NCI-H1092 (cell line): Measurements from ENCODE around the gene P2RX4.
"Not testable (repeated sequence)": the region's sequence is repeated elsewhere in the genome, so short reads cannot be mapped to it uniquely, and the experiment has no call there.

Experiments used
- DNase-seq: peaks from one replicate; lab custom pipeline; 2025; lab: John Stamatoyannopoulos, UW

P2RX4 gene

DNA sequence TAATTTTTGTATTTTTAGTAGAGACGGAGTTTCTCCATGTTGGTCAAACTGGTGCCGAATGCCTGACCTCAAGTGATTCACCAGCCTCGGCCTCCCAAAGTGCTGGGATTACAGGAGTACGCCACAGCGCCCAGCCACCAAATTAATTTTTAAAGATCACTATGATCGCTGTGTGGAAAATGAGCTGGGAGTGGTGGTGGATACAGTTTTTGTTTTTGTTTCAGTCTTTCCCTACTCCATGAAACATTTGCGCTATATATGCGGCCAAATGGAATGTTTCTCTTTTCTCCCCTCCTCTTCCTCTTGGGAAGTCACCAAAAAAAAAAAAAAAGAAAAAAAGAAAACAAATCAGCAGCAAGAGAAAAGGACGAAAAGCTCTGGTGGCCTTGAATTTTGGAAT is 20.8 kb upstream of the P2RX4 start:
- no peak for DNase-seq

DNA sequence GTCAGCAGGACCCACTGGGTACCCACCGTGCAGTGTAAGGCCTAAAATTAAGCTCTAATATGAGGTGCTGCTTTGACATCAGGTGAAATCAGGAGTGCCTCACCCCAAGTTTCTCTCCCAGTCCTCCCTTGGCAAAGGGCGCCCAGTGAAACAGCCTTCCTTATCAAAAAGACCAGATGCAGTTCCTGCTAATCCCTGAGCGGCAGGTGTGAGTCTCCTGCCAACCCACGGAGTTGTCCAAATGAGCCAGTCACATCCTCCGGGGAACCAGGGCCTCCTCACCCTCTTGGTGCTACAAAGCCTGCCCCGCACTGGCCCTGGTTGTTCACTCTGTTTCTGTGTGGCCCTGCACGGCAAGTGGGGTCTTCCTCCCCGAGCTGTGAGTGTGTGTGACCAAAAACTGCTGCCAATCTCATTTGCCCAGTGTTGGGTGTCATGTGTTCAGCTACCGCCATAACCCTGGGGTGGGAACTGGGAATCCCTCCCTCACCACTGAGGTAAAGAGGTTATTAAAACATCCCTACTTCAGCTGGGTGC is 20.2 kb upstream of the P2RX4 start:
- DNase-seq: no peak

DNA sequence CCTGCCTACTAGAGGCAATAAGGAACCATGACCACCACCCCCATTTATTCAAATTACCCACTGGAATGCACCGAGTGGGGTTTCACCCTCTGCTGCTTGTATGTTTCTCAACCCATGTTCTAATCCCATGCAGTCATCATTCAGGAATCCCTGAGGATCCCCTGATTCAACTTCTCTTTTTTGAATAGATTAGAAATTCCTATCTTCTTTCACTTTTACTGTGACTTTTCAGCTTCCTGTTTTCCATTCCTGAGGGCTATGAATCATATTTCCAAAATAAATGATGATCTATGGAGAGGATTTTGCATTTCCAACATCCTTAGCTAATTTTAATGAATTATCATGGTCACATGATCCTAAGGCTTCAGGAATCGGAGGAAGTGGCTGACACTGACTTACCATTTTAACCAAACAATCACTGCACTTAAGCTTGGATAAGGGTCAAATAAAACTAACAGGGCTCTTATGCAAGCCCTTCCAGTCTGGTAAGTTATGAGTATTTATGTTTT is 19.4 kb upstream of the P2RX4 start:
- no peak for DNase-seq

DNA sequence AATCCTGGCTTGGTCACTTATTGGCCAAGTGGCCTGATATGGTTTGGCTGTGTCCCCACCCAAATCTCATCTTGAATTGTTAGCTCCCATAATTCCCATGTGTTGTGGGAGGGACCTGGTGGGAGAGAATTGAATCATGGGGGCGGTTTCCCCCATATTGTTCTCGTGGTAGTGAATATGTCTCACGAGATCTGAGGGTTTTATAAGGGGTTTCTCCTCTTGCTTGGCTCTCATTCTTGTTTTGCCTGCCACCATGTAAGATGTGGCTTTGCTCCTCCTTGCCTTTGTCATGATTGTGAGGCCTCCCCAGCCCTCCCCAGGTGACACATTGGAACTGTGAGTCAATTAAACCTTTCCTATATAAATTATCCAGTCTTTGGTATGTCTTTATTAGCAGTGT is 18.8 kb upstream of the P2RX4 start:
- DNase-seq: no peak

DNA sequence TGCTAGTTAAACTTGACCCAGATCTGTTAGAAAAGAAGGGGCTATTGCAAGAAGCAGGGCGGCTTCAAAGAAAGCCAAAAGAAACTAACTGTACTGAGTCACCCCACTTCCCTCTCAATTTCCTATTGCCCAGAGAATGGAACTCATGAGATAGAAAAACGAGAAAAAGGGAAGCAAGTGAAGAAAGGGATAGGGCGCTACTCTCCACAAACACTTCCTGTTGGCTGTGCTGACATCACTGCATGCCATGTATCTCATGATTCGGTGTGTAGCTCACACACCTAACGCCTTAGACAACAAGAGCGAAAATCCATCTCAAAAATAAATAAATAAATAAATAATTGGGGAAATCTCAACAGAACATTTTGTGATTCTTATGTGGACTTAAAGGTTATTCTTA is 13.0 kb upstream of the P2RX4 start:
- DNase-seq: no peak

DNA sequence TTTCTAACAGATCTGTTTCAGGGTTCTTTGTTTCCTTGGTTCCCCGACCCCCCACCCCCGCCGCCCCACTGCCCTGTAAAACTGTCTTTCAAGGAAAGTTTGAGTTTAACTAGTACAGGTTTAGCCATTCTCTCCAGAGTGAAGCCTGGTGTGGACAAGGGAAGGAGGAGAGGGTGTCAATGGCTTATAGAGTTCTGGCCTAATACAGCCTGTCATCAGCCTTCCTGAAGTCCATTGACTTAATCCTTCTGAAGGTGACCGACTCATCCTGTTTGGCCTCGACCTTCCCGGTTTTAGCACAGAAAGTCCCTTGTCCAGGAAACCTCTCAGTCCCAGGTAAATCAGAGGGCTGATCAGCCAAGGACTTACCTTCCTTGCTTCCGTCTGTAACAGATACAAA is 11.0 kb upstream of the P2RX4 start:
- DNase-seq: no peak

DNA sequence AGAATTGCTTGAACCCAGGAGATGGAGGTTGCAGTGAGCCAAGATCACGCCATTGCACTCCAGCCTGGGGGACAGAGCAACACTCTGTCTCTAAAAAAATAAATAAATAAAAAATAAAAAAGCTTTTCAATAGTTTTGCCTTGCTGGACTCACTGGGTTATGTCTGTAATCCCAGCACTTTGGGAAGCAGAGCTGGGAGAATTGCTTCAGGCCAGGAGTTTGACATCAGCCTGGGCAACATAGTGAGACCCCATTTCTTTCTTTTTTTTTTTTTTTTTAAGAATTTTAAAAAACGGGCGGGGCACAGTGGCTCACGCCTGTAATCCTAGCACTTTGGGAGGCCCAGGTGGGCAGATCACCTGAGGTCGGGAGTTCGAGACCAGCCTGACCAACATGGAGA is 8.8 kb upstream of the P2RX4 start:
- DNase-seq: not testable (repeated sequence)

DNA sequence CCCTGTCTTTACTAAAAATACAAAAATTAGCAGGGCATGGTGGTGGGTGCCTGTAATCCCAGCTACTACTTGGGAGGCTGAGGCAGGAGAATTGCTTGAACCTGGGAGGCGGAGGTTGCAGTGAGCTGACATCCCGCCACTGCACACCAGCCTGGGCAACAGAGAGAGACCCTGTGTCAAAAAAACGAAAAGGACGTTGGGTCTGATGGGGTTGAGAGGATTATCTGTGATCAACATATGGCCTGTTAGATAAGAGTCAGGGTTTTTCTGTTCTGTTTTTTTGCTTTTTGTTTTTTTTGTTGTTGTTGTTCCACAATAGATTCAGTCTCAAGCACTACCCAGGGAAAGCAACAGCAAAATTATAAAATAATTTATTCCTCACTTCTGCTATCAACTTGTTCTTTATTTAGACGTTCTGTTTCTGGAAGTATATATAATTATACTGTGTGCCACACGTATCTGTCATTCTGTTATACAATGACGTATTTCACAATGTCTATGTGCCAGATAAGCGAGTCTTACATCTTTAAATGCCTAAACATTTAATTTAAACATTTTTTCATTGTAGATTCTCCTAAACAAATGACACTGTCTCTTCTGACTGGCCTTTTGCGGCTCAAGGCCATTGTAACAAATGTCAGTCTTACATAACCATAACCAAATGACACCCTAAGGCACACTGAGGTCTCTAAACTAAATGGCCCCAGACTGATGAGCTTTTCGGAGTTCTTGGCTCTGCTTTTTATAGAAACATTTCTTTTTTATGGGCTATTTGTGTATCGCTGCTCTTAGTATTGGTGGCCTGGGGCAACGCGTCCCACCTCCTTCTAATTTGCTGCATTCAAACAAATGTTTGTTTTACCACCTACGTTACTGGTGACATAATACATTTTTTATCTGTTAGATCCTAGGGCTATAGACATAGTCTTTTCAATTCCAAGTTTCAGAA is 7.2 kb upstream of the P2RX4 start:
- DNase-seq: no peak

DNA sequence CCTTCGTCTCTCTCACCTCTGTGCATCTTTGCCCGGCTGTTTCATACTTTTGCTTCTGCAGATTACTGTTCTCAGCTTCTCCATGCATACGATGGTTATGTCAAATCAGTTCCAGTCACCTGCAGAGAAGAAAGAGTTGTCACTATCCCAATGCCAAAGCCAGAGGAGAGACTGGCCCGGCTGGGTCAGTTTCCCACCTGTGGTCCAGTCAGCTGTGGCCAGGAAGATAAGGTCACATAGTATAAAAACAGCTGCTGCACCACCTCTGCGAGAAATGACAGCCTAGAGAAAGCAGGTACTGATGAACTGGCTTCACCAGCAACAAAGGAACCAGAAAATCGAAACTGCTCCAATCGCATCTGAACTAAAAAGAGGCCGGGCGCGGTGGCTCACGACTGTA is 6.4 kb upstream of the P2RX4 start:
- no peak for DNase-seq

DNA sequence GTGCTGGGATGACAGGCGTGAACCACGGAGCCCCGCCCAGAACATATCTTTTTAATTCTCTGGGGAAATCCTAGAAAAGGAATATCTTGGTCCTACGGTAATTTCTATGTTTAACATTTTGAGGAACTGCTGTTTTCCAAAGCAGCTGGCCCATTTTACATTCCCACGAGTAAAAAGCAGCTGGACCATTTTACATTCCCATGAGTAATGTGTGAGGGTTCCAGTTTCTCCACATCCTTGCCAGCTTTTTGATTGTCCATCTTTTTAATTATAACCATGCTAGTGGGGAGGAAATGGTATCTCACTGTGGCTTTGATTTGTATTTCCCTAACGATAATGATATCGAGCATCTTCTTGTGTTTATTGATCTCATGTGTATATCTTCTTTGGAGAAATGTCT is 4.4 kb upstream of the P2RX4 start:
- DNase-seq: no peak

DNA sequence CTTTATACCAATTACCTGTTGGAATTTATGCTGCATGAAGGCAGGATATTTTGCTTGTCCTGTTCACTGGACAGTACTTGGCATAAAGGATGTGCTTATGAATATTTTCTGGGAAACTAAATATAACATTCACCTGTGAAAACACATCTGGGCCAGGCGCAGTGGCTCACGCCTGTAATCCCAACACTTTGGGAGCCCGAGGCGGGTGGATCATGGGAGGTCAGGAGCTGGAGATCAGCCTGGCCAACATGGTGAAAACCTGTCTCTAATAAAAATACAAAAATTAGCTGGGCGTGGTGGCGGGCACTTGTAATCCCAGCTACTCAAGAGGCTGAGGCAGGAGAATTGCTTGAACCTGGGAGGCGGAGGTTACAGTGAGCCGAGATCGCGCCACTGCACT is 1.4 kb upstream of the P2RX4 start:
- DNase-seq: not testable (repeated sequence)

DNA sequence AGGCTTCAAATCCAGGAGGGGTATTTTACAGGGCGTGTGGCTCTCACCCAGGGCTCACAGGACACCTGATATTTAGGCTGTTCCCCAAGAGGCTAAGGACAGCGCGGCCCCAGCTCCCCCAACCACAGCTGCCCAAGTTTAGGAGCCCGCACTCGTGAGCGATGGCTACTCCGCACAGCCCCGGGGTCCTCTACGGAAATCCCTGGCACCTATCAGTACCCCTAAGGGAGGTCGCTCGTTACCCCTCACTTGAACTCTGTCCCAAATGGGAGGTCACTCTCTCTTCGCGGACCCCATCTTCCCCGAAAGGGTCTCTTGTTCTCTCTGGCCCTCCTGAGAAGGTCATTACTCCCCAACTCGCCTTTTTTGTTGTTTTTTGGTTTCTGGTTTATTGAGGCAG is 708 bp upstream of the P2RX4 start:
- no peak for DNase-seq

DNA sequence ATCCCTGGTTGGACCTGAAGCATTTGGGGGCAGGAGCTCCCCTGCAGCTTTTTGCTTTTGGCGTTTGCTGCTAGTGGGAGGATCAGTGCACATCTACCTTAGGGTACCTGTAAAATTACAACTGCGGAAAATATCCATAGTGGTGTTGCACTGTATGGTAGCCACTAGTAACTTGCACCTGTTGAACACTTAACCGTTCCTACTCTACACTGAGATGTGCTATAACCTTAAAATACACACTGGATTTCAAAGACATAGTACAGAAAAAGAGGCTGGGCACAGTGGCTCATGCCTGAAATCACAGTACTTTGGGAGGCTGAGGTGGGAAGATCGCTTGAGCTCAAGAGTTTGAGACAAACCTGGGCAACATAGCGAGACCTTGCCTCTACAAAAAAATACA is 2.9 kb downstream of the P2RX4 start:
- no peak for DNase-seq

DNA sequence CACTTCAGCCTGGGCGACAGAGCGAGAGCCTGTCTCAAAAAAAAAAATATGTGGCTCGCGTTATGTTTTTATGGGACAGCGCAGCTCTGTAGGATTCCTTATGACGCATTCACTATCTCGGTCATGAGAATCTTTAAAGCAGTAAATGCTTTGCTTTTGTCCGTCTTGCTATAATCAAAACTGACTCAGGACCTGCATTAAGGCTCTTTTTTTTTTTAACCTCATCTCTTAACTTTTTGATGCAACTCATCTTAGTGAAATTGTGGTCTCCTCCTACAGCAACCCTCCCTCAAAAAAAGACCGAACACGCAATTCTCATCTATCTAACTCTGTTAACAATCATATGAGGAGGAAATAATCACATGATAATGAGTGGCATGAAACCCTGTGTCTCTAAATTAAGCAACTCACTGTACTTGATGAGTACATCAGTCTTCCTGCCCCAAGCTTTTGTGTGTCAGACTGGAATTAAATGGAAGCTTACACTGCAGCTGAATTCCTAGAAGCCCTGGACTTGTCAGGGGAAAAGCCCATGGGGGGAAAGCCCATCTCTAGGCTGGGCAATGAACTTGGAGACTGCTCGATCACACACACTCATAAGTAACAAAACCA is 4.3 kb downstream of the P2RX4 start:
- DNase-seq: no peak

DNA sequence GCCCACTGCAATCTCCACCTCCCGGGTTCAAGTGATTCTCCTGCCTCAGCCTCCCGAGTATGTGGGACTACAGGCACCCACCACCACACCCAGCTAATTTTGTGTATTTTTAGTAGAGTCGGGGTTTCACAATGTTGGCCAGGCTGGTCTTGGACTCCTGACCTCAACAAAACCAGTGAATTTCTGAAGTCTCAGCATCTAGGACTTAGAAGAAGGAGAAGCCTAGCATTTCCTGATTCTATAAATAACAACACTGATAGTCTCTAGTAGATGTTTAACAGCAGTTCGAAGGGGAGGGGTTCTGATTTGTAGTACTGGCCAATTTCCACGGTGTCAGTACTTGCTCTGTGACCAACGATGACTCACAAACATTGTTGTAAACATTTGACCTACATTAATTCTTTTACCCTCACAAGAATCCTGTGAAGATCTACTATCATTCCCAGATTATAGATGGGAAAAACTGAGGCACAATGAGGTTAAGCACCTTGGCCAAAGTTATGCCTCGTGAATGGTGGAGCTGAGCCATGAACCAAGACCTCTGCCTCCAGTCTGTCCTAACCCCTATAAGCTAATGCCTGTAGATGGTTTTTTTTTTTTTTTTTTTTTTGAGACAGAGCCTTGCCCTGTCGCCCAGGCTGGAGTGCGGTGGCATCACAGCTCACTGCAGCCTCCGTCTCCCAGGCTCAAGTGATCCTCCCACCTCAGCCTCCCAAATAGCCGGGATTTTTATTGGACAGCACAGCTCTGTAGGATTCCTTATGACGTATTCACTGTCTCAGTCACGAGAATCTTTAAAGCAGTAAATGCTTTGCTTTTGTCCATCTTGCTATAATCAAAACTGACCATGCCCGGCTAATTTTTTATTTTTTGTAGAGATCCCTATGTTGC is 5.2 kb downstream of the P2RX4 start:
- no peak for DNase-seq

DNA sequence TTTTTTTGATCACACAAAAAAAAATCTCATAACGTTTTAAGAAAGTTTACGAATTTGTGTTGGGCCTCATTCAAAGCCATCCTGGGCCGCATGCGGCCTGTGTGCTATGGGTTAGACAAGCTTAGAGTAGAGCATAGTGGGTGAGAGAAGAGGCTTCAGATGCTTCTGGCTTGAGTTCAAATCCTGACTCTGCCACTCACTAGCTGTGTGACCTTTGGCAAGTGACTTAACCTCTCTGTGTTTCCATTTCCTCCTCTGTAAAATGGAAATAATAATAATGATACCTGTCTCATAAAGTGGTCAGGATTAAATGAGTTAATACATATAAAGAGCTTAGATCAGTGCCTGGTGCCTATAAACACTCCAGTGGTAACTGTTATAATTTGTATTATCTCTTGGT is 6.2 kb downstream of the P2RX4 start:
- DNase-seq: no peak

DNA sequence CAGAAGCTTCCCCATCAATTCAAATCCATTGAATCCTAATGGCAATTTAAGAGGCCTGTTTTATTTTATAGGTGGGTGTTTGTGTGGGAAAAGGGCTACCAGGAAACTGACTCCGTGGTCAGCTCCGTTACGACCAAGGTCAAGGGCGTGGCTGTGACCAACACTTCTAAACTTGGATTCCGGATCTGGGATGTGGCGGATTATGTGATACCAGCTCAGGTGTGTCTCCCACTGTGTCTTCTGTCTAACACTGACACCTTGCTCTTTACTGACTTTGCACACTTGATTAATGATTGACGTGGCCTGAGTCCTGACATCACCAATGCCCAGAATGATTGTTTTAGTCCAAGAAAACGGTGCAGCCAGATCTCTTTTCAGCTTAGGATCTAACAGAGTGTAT is 7.1 kb downstream of the P2RX4 start:
- no peak for DNase-seq

DNA sequence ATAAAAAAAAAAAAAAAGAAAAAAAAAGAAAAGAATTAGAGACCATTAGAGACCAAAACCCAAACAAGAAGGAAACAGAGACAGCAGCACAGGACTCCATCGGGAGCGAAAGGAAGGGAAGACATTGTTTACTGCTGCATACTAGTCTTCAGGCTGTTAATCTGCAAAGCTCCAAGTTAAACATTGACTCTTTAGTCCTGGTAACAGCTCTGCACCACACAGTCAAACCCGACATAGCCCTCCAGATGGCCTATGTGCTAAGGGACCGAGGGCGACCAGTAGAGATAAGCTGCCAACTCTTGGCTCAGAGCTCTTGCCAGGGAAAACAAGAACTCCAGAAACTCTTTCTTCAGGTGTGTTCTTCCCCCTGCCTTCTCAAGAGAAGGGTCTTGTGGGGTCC is 7.8 kb downstream of the P2RX4 start:
- no peak for DNase-seq

DNA sequence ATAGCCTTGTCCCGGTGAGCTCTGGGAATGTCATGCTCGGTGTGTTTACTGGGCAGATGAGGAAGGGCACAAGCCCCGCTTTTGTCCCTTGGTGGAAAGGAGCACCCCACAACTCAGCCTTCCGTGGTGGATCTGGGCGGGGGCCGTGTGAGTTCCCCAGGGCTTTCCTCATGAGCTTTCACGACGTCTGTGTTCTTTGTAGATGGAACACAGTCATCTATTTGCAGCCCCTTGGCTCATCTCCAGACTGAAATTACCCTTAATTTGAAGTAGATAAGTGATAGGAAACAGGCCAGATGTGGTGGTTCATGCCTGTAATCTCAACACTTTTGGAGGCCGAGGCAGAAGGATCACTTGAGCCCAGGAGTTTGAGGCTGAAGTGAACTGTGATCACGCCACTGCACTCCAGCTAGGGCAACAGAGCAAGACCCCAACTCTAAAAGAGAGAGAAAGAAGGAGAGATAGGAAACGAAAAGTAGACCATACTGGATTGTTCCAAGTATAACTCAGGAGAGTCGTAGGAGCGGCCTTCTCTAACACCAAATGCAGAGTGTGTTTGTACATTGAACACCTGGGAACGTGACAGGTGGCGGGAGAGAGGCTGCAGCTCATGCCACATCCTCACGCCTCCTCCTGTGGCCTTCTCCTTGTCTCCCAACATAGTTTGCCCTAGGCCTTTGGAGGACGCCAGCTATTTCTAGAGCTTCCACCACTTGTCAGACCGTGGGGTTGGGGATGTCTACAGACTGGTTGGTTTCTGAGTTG is 8.8 kb downstream of the P2RX4 start:
- no peak for DNase-seq

DNA sequence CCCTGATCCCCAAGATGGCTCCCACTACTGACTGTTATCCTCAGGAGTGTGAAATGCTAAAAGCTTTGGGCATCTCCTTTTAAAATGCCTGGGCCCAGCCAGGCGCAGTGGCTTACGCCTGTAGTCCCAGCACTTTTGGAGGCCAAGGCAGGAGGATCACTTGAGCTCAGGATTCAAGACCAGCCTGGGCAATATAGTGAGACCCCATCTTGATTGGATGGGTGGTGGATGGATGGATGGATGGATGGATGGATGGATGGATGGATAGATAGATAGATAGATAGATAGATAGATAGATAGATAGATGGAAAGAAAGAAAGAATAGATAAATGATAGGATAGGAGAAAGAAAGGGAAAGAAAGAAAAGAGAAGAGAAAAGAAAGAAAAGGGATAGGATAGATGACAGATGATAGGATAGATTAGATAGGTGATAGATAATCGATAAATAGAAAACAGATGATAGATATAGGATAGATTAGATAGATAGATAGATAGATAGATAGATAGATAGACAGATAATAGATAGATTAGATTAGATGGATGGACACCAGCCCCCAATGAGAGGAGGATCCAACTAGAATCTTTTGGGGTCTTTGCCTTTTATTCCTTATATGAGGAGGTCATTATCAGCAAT is 9.5 kb downstream of the P2RX4 start:
- DNase-seq: no peak

DNA sequence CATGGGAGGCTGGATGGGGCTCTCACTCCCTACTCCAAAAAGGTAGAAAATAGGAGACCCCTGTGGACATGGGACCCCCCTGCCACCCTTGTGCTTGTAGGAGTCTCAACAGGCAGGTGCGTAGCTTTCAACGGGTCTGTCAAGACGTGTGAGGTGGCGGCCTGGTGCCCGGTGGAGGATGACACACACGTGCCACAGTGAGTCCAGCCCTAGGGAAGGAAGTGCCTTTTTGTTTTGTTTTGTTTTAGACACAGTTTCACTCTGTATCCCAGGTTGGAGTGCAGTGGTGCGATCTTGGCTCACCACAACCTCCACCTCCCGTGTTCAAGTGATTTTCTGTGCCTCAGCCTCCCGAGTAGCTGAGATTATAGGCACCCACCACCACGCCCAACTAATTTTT is 12.9 kb downstream of the P2RX4 start:
- no peak for DNase-seq
